Esophagus squamous epithelium (tissue), 5 donors: Measurements from ENCODE around the gene MOCOS. TPM values are rescaled to one million over a fixed set of nuclear protein-coding genes. Genes with fewer than 3 reads are reported as not detected.
A peak's percentile ranks its signal among the peaks of the same experiment; 100 is the strongest.

ENCODE experiments used
- DNase-seq: peaks from one replicate; lab custom pipeline; 2025; lab: John Stamatoyannopoulos, UW
- H3K27ac ChIP-seq, 4 donors: fragments of 200-600 bp; sonication (generic); one replicate each; pipeline ENCODE4 v1.5.1; 2016 to 2019; ENCODE audit warnings: mild to moderate bottlenecking in 1 of 4
- H3K27me3 ChIP-seq, 4 donors: fragments of 200-600 bp; sonication (generic); 1 replicate in 3 of 4; 2 replicates in 1 of 4; pipeline versions ENCODE4 v1.5.1 to v1.6.0; 2017 to 2021; ENCODE audit warnings: antibody characterized with exemption in 1 of 4
- H3K36me3 ChIP-seq, 3 donors: fragments of 200-600 bp; sonication (generic); one replicate each; pipeline ENCODE4 v1.5.1; 2016 to 2019
- H3K4me1 ChIP-seq, 3 donors: fragments of 200-600 bp; sonication (generic); one replicate each; pipeline ENCODE4 v1.5.1; 2017 to 2019
- H3K4me3 ChIP-seq, 4 donors: fragments of 200-600 bp; sonication (generic); 1 replicate in 3 of 4; 2 replicates in 1 of 4; pipeline ENCODE4 v1.5.1; 2016 to 2019; ENCODE audit warnings: mild to moderate bottlenecking in 2 of 4, moderate library complexity in 1 of 4
- H3K9me3 ChIP-seq, 3 donors: fragments of 200-600 bp; sonication (generic); one replicate each; pipeline ENCODE4 v1.5.1; 2016 to 2019
- POLR2A ChIP-seq, 4 donors: fragments of 450-650 bp; IDR thresholded peaks; one replicate each; pipeline ENCODE4 v1.6.1; 2017; ENCODE audit warnings: antibody characterized with exemption in 4 of 4, mild to moderate bottlenecking in 4 of 4, moderate library complexity in 3 of 4
- WGBS, 2 donors: methylation state at CpG; one replicate each; pipeline ENCODE4 v1.1.5; 2018; 5-methylcytosine and 5-hydroxymethylcytosine counted together
- intact Hi-C: fragments of 100-400 bp; cut with DNase I; formaldehyde crosslinking; loops from one replicate; pipeline ENCODE4 v1.15.0; 2022
- total RNA-seq, 4 donors: library from RNA; depleted of rRNA; stranded (reverse); fragments of >200 nt; gene quantifications; one replicate each; pipeline ENCODE4 v1.1.0, GENCODE V29; 2016
- TF ChIP-seq, protein P1 (sequence below), 6 experiments: fragments of 450-650 bp in 4 of 6; fragments of 200-600 bp in 2 of 6; sonication (generic) in 2 of 6; IDR thresholded peaks; one replicate each; pipeline ENCODE4 v1.5.1; 2016 to 2019; ENCODE audit warnings: antibody characterized with exemption in 6 of 6, mild to moderate bottlenecking in 4 of 6, moderate library complexity in 4 of 6
- donor health status: DM: yes; HTN: yes; CAD: no.

The MOCOS gene
- total RNA-seq, 4 donors from 2014 or later, result 4.4 to 11.8 (median 7.0) TPM

DNA sequence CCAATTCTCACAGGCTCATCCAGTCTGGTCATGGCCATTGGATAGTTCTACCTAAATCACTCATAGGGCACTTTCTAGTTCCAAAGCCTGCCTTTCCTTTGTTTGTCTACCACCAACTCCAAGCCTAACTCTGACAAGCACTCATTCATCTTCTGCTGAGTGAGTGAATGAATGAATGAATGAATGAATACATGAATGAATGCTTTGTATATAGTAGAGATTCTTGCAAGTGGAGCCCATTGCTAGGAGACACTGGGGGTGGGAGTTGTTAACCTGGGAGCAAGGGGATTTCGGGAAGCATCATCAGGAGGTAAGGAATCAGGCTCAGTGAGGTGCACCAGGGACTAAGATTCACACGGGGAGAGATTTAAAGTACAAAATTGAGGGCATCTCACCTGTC is 3.3 kb upstream of the MOCOS start:
- H3K27me3 ChIP-seq, result peaks cover 0 to 7% (median 0%) of the 10 kb centered on the region in 4 donors
- H3K4me1 ChIP-seq, result peaks cover 12 to 38% (median 29%) of the 10 kb centered on the region in 3 donors
- TF ChIP-seq POLR2A (IDR thresholded peaks at IDR 0.05), result no peak
- no peaks in the 10 kb centered on the region for H3K36me3 ChIP-seq
- WGBS, 2 donors, result 74 to 88% methylated on average over 2 of the region's 2 CpGs
- intact Hi-C loops, result no loop called here
- no peak for DNase-seq
- H3K27ac ChIP-seq, result no peak overlapping the region
- no peak overlapping the region for H3K4me3 ChIP-seq
- no peaks in the 10 kb centered on the region for H3K9me3 ChIP-seq

DNA sequence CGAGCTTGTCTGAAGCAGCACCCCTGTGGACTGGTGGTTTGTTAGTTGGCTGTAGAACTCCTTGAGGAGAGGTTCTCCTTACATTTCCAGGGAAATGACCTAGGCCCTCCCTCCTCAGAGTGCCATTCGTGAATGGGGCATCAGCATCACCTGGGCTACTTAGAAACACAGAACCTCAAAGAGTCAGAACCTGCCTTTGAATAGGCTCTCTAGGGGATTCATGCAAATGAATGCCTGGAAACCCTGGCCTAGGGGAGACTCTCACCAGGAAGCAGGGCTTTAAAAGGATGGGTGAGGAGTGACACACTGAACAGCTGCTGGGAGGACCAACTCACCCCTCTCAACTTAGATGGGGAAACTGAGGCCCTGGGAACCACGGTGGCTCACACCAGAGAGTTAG is 2.1 kb upstream of the MOCOS start:
- Histone ChIP-seq H3K27ac (no peak overlapping the region), H3K36me3 (no peaks in the 10 kb centered on the region), H3K27me3 (peaks cover 0 to 7% (median 0%) of the 10 kb centered on the region in 4 donors), H3K4me1 (peaks cover 14 to 35% (median 24%) of the 10 kb centered on the region in 3 donors), H3K4me3 (no peak overlapping the region), H3K9me3 (no peaks in the 10 kb centered on the region)
- DNase-seq, result no peak
- TF ChIP-seq, protein P1, sequence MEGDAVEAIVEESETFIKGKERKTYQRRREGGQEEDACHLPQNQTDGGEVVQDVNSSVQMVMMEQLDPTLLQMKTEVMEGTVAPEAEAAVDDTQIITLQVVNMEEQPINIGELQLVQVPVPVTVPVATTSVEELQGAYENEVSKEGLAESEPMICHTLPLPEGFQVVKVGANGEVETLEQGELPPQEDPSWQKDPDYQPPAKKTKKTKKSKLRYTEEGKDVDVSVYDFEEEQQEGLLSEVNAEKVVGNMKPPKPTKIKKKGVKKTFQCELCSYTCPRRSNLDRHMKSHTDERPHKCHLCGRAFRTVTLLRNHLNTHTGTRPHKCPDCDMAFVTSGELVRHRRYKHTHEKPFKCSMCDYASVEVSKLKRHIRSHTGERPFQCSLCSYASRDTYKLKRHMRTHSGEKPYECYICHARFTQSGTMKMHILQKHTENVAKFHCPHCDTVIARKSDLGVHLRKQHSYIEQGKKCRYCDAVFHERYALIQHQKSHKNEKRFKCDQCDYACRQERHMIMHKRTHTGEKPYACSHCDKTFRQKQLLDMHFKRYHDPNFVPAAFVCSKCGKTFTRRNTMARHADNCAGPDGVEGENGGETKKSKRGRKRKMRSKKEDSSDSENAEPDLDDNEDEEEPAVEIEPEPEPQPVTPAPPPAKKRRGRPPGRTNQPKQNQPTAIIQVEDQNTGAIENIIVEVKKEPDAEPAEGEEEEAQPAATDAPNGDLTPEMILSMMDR (IDR thresholded peaks at IDR 0.05), result no peak
- no peak for TF ChIP-seq POLR2A (IDR thresholded peaks at IDR 0.05)
- WGBS, 2 donors, result 83 to 100% methylated on average over 1 of the region's 3 CpGs
- intact Hi-C loops, result no loop called here

DNA sequence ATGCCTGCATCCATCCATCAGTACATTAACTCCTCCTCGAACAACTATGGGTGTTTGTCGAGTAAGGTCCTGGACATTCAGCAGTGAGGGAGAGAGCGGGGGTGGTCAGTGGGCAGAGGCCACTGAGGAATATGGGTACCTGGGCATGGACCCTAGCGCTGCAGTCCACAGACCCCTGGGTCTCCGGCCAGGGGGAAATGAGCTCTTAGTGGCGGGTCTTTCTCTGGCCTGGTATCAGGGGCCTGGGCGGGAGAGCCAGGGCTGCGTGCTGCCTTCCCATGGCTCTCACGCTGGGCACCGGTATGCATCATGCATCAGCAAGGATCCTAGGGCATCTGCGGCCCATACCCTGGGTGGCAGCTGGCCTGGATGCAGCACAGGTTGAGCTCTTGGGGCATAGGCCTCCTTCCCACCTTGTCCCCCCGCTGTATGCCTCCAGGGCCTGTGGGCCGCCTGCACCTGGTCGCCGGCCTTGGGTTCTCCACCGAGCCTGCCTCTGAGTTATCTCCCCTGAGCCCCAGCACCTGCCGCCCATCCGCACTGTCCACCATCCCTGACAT is 1.3 kb upstream of the MOCOS start:
- no peak for DNase-seq
- TF ChIP-seq POLR2A (IDR thresholded peaks at IDR 0.05), result no peak
- TF ChIP-seq, protein P1 (IDR thresholded peaks at IDR 0.05), result no peak
- intact Hi-C loops, result no loop called here

DNA sequence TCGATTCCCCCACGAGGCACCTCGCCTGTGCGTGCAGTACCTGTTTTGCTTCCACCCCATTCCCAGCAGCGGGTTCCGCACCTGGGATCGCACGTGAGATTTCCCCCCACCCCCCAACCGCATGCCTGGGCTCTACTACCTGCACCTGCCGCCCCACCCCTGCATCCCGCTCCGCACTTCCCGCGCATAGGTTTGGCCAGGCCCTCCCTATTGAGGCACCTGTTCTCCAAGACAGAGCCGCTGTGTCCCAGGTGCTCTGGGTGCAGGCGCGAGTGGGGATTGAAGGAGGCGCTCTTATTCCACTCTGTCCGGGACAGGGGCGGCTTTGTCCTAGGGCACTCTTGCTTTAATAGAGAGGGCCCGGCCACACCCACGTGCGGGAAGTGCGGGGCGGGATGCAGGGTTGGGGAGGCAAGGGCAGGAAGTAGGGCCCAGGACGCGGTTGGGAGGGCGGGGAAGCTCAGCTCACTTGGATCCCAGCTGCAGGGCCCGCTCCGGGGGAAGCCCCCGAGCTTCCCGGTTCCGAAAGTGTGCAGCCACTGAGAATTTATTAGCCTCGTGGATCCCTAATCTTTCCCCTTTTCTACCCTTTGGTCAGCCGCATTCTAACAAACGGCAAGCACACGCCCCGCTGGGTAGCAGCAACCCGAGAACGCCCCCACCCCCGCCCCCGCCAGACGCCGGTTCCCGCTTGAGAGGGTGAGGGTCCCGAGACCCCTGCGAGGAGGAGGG is 670 bp upstream of the MOCOS start:
- TF ChIP-seq, protein P1 (IDR thresholded peaks at IDR 0.05), result peak in 1 of 6 experiments; percentile 5
- no peak for TF ChIP-seq POLR2A (IDR thresholded peaks at IDR 0.05)
- Histone ChIP-seq H3K4me3 (peak overlapping the region; percentile 60 to 85 (median 75)), H3K4me1 (peaks cover 14 to 31% (median 20%) of the 10 kb centered on the region in 3 donors), H3K9me3 (no peaks in the 10 kb centered on the region), H3K36me3 (no peaks in the 10 kb centered on the region), H3K27me3 (peaks cover 0 to 7% (median 0%) of the 10 kb centered on the region in 4 donors), H3K27ac (peak overlapping the region; percentile 25 to 70 (median 62))
- no peak for DNase-seq
- 21 to 25% methylated on average over 12 to 14 of the region's 47 CpGs for WGBS, 2 donors
- intact Hi-C loops, result no loop called here

More for the DNA sequence above, 1.3 kb upstream of the MOCOS start:
- H3K27me3 ChIP-seq, result peaks cover 0 to 7% (median 0%) of the 10 kb centered on the region in 4 donors
- no peak overlapping the region for H3K27ac ChIP-seq
- H3K4me3 ChIP-seq, result peak overlapping the region in 2 of 4 donors; percentile 79 to 85
- H3K36me3 ChIP-seq, result no peaks in the 10 kb centered on the region
- 79 to 82% methylated on average over 9 to 15 of the region's 18 CpGs for WGBS, 2 donors
- H3K9me3 ChIP-seq, result no peaks in the 10 kb centered on the region
- H3K4me1 ChIP-seq, result peaks cover 14 to 31% (median 20%) of the 10 kb centered on the region in 3 donors

DNA sequence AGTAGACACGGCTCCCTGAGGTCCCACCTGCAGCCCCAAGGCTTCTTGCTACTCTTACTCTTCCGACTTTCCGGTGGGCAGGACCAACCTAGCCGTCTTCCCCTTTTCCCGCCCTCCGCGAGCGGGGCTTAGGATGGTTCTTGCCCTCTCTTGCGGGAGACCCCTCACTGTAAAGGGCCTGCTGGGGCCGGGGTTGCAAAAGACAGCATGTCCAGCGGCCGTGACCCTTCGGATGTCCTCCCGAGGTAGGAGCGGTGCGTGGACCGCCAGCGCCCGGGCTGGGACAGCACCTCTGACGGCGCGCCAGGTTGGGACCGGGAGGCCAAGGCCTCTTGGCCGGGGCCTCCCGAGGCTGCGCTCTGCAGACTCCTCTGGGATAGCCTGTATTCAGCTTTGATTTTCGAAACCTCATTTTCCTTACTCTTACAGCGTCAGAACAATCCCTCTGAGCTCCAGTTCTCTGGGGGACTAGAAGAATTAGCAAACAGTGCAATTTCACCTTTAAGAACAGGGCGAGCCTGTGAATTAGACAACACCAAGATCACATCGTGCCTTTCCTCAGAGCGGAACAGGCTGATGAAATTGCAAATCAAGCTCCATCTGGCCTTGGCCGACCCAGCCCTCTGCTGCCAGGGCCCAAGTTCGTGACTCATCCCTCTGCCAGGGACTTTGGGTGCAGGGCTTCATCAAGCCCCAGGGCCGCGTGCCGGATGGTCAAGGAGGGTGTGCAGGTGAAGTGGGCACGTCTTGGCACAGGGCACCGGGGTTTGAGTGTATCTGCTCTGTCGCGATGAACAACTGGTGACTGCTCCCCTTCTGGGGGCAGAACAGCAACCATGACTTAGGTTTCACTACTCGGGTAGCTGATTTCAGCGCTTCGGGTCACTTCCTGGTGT is 777 bp downstream of the MOCOS start:
- intact Hi-C loops, result no loop called here
- no peak for DNase-seq
- TF ChIP-seq, protein P1 (IDR thresholded peaks at IDR 0.05), result no peak
- Histone ChIP-seq H3K4me3 (peak overlapping the region; percentile 60 to 85 (median 75)), H3K27ac (peak overlapping the region; percentile 25 to 70 (median 62)), H3K4me1 (peaks cover 14 to 31% (median 20%) of the 10 kb centered on the region in 3 donors), H3K27me3 (peaks cover 0 to 7% (median 0%) of the 10 kb centered on the region in 4 donors), H3K9me3 (no peaks in the 10 kb centered on the region), H3K36me3 (no peaks in the 10 kb centered on the region)
- 20 to 23% methylated on average over 8 to 30 of the region's 43 CpGs for WGBS, 2 donors
